HepG2 (cell line): ENCODE data around the gene FAAP100. TPM values are rescaled to one million over a fixed set of nuclear protein-coding genes. Genes with fewer than 3 reads are reported as not detected.
A peak's percentile ranks its signal among the peaks of the same experiment; 100 is the strongest.

Experiments
- CEBPG ChIP-seq: IDR thresholded peaks from 2 replicates; pipeline ENCODE4 v1.6.1; 2016
- DBP ChIP-seq: sonication (generic); formaldehyde crosslinking; IDR thresholded peaks from 2 replicates; pipeline ENCODE4 v1.4.0; 2020; ENCODE audit warnings: missing genetic modification reagents; ENCODE audit errors: not compliant biosample characterization
- HNRNPUL1 ChIP-seq: fragments of 200-400 bp; formaldehyde crosslinking; IDR thresholded peaks from 2 replicates; pipeline ENCODE4 v1.6.1; 2017; ENCODE audit warnings: low read depth, mild to moderate bottlenecking, low read length, moderate library complexity
- KDM3A ChIP-seq: IDR thresholded peaks from 2 replicates; pipeline ENCODE4 v1.6.1; 2018; ENCODE audit warnings: low read depth, missing compliant biosample characterization
- ONECUT2 ChIP-seq: sonication (generic); formaldehyde crosslinking; IDR thresholded peaks from 2 replicates; pipeline ENCODE4 v1.4.0; 2020; ENCODE audit warnings: missing genetic modification reagents
- PAWR ChIP-seq: sonication (generic); formaldehyde crosslinking; IDR thresholded peaks from 2 replicates; pipeline ENCODE4 v1.4.0; 2020; ENCODE audit warnings: missing genetic modification reagents, mild to moderate bottlenecking, borderline replicate concordance
- PHB2 ChIP-seq: fragments of 450-650 bp; IDR thresholded peaks from 2 replicates; pipeline ENCODE4 v1.6.1; 2018; ENCODE audit not compliant: partially characterized antibody
- RBM22 ChIP-seq: fragments of 200-400 bp; formaldehyde crosslinking; optimal IDR thresholded peaks from 2 replicates; pipeline ENCODE3; 2017; ENCODE audit warnings: mild to moderate bottlenecking, low read length, moderate library complexity
- SMYD3 ChIP-seq: sonication (generic); formaldehyde crosslinking; IDR thresholded peaks from 2 replicates; pipeline ENCODE4 v1.8.1; 2023; ENCODE audit warnings: mild to moderate bottlenecking, missing genetic modification reagents
- SRSF9 ChIP-seq: fragments of 200-400 bp; formaldehyde crosslinking; IDR thresholded peaks from 2 replicates; pipeline ENCODE4 v1.6.1; 2018; ENCODE audit warnings: borderline replicate concordance, mild to moderate bottlenecking, low read depth, low read length; ENCODE audit not compliant: insufficient read depth, poor library complexity, severe bottlenecking
- STAG1 ChIP-seq: sonication (generic); formaldehyde crosslinking; IDR thresholded peaks from 2 replicates; pipeline ENCODE4 v1.4.0; 2020; ENCODE audit warnings: missing genetic modification reagents
- TBX2 ChIP-seq: sonication (generic); formaldehyde crosslinking; IDR thresholded peaks from 2 replicates; pipeline ENCODE4 v1.5.0; 2020; ENCODE audit warnings: missing genetic modification reagents, mild to moderate bottlenecking, borderline replicate concordance
- ZBTB7A ChIP-seq: sonication (generic); formaldehyde crosslinking; IDR thresholded peaks from 2 replicates; pipeline ENCODE4 v1.8.0; 2022; ENCODE audit warnings: mild to moderate bottlenecking, missing genetic modification reagents
- ZFP62 ChIP-seq: sonication (generic); formaldehyde crosslinking; IDR thresholded peaks from 2 replicates; pipeline ENCODE4 v1.4.0; 2020; ENCODE audit warnings: missing genetic modification reagents
- ZFP82 ChIP-seq: sonication (generic); formaldehyde crosslinking; IDR thresholded peaks from 2 replicates; pipeline ENCODE4 v1.5.1; 2020; ENCODE audit warnings: mild to moderate bottlenecking, missing genetic modification reagents, borderline replicate concordance
- ZNF280D ChIP-seq: sonication (generic); formaldehyde crosslinking; IDR thresholded peaks from 2 replicates; pipeline ENCODE4 v1.5.1; 2020; ENCODE audit warnings: mild to moderate bottlenecking, missing genetic modification reagents
- ZNF296 ChIP-seq: sonication (generic); formaldehyde crosslinking; conservative IDR thresholded peaks from 2 replicates; pipeline ENCODE4 v1.5.0; 2020; ENCODE audit warnings: mild to moderate bottlenecking, missing genetic modification reagents
- ZNF350 ChIP-seq: sonication (generic); formaldehyde crosslinking; IDR thresholded peaks from 2 replicates; pipeline ENCODE4 v1.4.0; 2020; ENCODE audit warnings: mild to moderate bottlenecking, low read depth, missing genetic modification reagents, borderline replicate concordance
- ZNF562 ChIP-seq: sonication (generic); formaldehyde crosslinking; IDR thresholded peaks from 2 replicates; pipeline ENCODE4 v1.8.0; 2022; ENCODE audit warnings: missing genetic modification reagents, borderline replicate concordance
- ZNF615 ChIP-seq: sonication (generic); formaldehyde crosslinking; IDR thresholded peaks from 2 replicates; pipeline ENCODE4 v1.5.0; 2020; ENCODE audit warnings: mild to moderate bottlenecking, missing genetic modification reagents, borderline replicate concordance
- ZNF776 ChIP-seq: sonication (generic); formaldehyde crosslinking; IDR thresholded peaks from 2 replicates; pipeline ENCODE4 v1.4.0; 2020; ENCODE audit warnings: mild to moderate bottlenecking, missing genetic modification reagents
- ZNF792 ChIP-seq: IDR thresholded peaks from 2 replicates; pipeline ENCODE4 v1.6.1; 2016
- ZSCAN30 ChIP-seq: sonication (generic); formaldehyde crosslinking; IDR thresholded peaks from 2 replicates; pipeline ENCODE4 v1.5.0; 2020; ENCODE audit warnings: mild to moderate bottlenecking, missing genetic modification reagents
- polyA plus RNA-seq, 8 experiments: library from polyadenylated mRNA; depleted of rRNA in 3 of 8; stranded (reverse) in 7 of 8; unstranded in 1 of 8; fragments of >200 nt; fragmentation: Illumina TruSeq in 4 of 8; extraction: Trizol in 4 of 8; gene quantifications; 2 replicates each; pipeline versions ENCODE4 v1.2.1 to v1.2.3, GENCODE V29; 2011 to 2016; ENCODE audit warnings: low read depth in 4 of 8, missing spikeins in 1 of 8, mixed read lengths in 1 of 8; ENCODE audit not compliant: insufficient read depth in 1 of 8
- total RNA-seq, 5 experiments: library from RNA; depleted of rRNA; stranded (reverse); fragments of >200 nt; fragmentation: Illumina TruSeq; extraction: Trizol; gene quantifications; 2 replicates each; pipeline ENCODE4 v1.2.3, GENCODE V29; 2016; ENCODE audit warnings: low read depth in 1 of 5
- TF ChIP-seq, protein P1 (sequence below): sonication (generic); formaldehyde crosslinking; IDR thresholded peaks from 2 replicates; pipeline ENCODE4 v1.8.1; 2023; ENCODE audit warnings: mild to moderate bottlenecking, missing genetic modification reagents, borderline replicate concordance
- TF ChIP-seq, protein P2 (sequence below), 2 experiments: IDR thresholded peaks; 2 replicates each; pipeline ENCODE4 v1.6.1; 2011 to 2012; ENCODE audit warnings: low read length in 2 of 2, borderline replicate concordance in 1 of 2, low read depth in 1 of 2, mild to moderate bottlenecking in 1 of 2, moderate library complexity in 1 of 2

Gene FAAP100
- total and polyA plus RNA-seq, 2 of the 13 experiments (the other 11 are each of a cell fraction or from before 2014, with no cell fraction given), result 7.6 to 20.8 TPM

DNA sequence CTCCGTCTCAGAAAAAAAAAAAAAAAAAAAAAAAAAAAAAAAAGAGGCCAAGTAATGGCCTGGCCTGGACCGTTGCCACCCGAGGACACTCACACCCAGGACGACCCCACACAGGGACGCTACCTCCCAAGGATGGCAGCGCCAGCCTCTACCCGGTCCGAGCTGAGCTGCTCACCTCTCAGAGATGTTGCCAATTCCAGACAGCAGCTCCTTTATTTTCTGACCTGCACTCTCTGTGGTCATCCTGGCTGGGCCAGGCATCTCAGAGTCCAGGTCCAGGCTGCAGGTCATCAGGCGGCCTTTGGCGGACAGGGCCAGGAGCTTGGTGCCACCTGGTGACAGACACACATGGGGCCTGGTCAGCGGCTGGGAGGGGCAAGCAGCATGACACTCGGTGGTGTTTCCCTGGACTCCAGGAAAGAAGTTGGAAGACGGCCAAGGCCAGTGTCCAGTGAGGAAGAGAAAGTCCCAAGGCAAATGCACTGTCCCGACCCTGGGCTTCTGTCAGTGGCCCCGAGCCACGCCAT, 3.1 kb downstream of the FAAP100 start (continued):
- no peak for TF ChIP-seq ZFP62
- no peak for TF ChIP-seq PAWR (CRISPR knock-in tag)
- no peak for TF ChIP-seq ZNF776 (CRISPR knock-in tag)
- TF ChIP-seq ZNF562, result no peak
- TF ChIP-seq, protein P1, sequence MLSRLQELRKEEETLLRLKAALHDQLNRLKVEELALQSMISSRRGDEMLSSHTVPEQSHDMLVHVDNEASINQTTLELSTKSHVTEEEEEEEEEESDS (CRISPR knock-in tag), result no peak
- TF ChIP-seq HNRNPUL1, result no peak
- no peak for TF ChIP-seq KDM3A (CRISPR knock-in tag)
- TF ChIP-seq SMYD3 (CRISPR knock-in tag), result no peak
- no peak for TF ChIP-seq CEBPG (CRISPR knock-in tag)
- TF ChIP-seq ZNF615 (CRISPR knock-in tag), result no peak
- TF ChIP-seq ZBTB7A (CRISPR knock-in tag), result no peak
- 0 out of 2 replicates have a peak, but pooled peaks have one; percentile 22 for TF ChIP-seq ZNF350 (CRISPR knock-in tag)
- no peak for TF ChIP-seq ZSCAN30 (CRISPR knock-in tag)
- TF ChIP-seq SRSF9, result no peak
- TF ChIP-seq RBM22, result no peak
- no peak for TF ChIP-seq PHB2
- TF ChIP-seq DBP (CRISPR knock-in tag), result no peak
- TF ChIP-seq ZNF280D (CRISPR knock-in tag), result no peak
- TF ChIP-seq, protein P2, sequence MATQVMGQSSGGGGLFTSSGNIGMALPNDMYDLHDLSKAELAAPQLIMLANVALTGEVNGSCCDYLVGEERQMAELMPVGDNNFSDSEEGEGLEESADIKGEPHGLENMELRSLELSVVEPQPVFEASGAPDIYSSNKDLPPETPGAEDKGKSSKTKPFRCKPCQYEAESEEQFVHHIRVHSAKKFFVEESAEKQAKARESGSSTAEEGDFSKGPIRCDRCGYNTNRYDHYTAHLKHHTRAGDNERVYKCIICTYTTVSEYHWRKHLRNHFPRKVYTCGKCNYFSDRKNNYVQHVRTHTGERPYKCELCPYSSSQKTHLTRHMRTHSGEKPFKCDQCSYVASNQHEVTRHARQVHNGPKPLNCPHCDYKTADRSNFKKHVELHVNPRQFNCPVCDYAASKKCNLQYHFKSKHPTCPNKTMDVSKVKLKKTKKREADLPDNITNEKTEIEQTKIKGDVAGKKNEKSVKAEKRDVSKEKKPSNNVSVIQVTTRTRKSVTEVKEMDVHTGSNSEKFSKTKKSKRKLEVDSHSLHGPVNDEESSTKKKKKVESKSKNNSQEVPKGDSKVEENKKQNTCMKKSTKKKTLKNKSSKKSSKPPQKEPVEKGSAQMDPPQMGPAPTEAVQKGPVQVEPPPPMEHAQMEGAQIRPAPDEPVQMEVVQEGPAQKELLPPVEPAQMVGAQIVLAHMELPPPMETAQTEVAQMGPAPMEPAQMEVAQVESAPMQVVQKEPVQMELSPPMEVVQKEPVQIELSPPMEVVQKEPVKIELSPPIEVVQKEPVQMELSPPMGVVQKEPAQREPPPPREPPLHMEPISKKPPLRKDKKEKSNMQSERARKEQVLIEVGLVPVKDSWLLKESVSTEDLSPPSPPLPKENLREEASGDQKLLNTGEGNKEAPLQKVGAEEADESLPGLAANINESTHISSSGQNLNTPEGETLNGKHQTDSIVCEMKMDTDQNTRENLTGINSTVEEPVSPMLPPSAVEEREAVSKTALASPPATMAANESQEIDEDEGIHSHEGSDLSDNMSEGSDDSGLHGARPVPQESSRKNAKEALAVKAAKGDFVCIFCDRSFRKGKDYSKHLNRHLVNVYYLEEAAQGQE (IDR thresholded peaks at IDR 0.05; ENCODE audit: borderline replicate concordance in 1 of 2, low read depth in 1 of 2, low read length in 2 of 2), result no peak
- TF ChIP-seq ZNF296 (CRISPR knock-in tag), result 0 out of 2 replicates have a peak, but pooled peaks have one; percentile 79
- TF ChIP-seq STAG1 (CRISPR knock-in tag), result peak; percentile 25
- no peak for TF ChIP-seq TBX2 (CRISPR knock-in tag)
- no peak for TF ChIP-seq ZFP82
- TF ChIP-seq ONECUT2 (CRISPR knock-in tag), result no peak
- no peak for TF ChIP-seq ZNF792 (CRISPR knock-in tag)
